Measurements from ENCODE around the gene AQP6. TPM values are rescaled to one million over a fixed set of nuclear protein-coding genes. Genes with fewer than 3 reads are reported as not detected.
A peak's percentile ranks its signal among the peaks of the same experiment; 100 is the strongest.

AQP6 gene
- total and polyA plus RNA-seq, 4 donors = 0.39 TPM; not detected in 3

- DNase-seq (no peak), ATAC-seq (ENCODE audit: low FRiP score) (no peak)
- Histone ChIP-seq H3K27ac (ENCODE audit: low read depth in 1 of 2, low read length in 2 of 2) (no peak overlapping the region), H3K27me3 (ENCODE audit: control insufficient read depth in 1 of 2, insufficient read depth in 2 of 2, low read length in 1 of 2) (no peaks in the 10 kb centered on the region), H3K4me1 (ENCODE audit: control insufficient read depth in 1 of 2, insufficient read depth in 2 of 2, low read length in 2 of 2) (no peaks in the 10 kb centered on the region), H3K36me3 (ENCODE audit: control insufficient read depth in 1 of 2, insufficient read depth in 2 of 2, low read length in 1 of 2) (no peaks in the 10 kb centered on the region), H3K4me3 (ENCODE audit: low read length in 2 of 2) (no peak overlapping the region), H3K9me3 (ENCODE audit: control insufficient read depth, low read length) (no peaks in the 10 kb centered on the region)
- intact Hi-C loops (cut with DNase I) = loop anchor here in 1 of 2 donors (10.0 kb wide), 1 partner anchor 214 kb away; no protein-coding TSS in a partner anchor
- 68 to 72% methylated on average over 13 of the region's 13 CpGs for WGBS, 2 donors
Observed at GRCh38 chr12:49960474-49961110, 12.2 kb upstream of the AQP6 start.

GRCh38 chr12:49961111-49961922 lies 11.4 kb upstream of the AQP6 start, which contains the start of gene AQP5:
Gene AQP5, plus strand, starts transcription at chr12:49961872. Its CDS starts 146 bp downstream, at chr12:49962018.
- Histone ChIP-seq H3K27ac (ENCODE audit: low read depth in 1 of 2, low read length in 2 of 2) (no peak within 1 kb of the TSS), H3K4me3 (ENCODE audit: low read length in 2 of 2) (peak within 1 kb of the TSS in 1 of 2 donors; percentile 22), H3K4me1 (ENCODE audit: control insufficient read depth in 1 of 2, insufficient read depth in 2 of 2, low read length in 2 of 2) (no peaks in the 10 kb centered on the region), H3K27me3 (ENCODE audit: control insufficient read depth in 1 of 2, insufficient read depth in 2 of 2, low read length in 1 of 2) (no peaks in the 10 kb centered on the region), H3K36me3 (ENCODE audit: control insufficient read depth in 1 of 2, insufficient read depth in 2 of 2, low read length in 1 of 2) (no peaks in the 10 kb centered on the region), H3K9me3 (ENCODE audit: control insufficient read depth, low read length) (no peaks in the 10 kb centered on the region)
- intact Hi-C loops (cut with DNase I) = loop anchor here in 1 of 2 donors (10.0 kb wide), 1 partner anchor 213 kb away; no protein-coding TSS in a partner anchor
- DNase-seq (peak in 1 of 2 donors; percentile 81), ATAC-seq (ENCODE audit: low FRiP score) (no peak)
- WGBS, 2 donors = 3% methylated on average over 74 to 111 of the region's 111 CpGs

DNA sequence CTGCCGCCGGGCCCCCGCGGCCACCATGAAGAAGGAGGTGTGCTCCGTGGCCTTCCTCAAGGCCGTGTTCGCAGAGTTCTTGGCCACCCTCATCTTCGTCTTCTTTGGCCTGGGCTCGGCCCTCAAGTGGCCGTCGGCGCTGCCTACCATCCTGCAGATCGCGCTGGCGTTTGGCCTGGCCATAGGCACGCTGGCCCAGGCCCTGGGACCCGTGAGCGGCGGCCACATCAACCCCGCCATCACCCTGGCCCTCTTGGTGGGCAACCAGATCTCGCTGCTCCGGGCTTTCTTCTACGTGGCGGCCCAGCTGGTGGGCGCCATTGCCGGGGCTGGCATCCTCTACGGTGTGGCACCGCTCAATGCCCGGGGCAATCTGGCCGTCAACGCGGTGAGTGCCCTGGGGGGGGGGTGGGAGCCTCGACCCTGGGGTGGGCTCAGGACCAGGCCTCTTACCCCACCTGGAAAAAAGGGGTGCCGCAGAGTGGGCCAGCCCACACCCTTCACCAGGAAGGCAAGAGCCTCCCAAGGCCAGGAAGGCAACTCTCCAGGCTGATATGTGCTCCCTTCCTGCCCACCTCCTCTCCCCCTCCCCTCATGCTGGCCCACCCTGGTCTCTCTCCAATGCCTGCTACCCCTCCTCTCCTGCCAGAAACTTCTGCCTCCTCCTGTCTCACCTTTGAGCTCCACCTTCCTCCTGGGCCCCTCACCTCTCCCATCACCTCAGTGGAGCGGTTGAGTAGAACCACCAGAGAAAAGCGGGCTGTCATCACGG lies 10.6 kb upstream of the AQP6 start:
- no peak overlapping the region for H3K27ac ChIP-seq (ENCODE audit: low read depth in 1 of 2, low read length in 2 of 2)
- no peak overlapping the region for H3K4me3 ChIP-seq (ENCODE audit: low read length in 2 of 2)
- no peak for ATAC-seq (ENCODE audit: low FRiP score)
- intact Hi-C loops (cut with DNase I) = loop anchor here in 1 of 2 donors (10.0 kb wide), 1 partner anchor 213 kb away; no protein-coding TSS in a partner anchor
- H3K36me3 ChIP-seq (ENCODE audit: control insufficient read depth in 1 of 2, insufficient read depth in 2 of 2, low read length in 1 of 2) = no peaks in the 10 kb centered on the region
- H3K9me3 ChIP-seq (ENCODE audit: control insufficient read depth, low read length) = no peaks in the 10 kb centered on the region
- peak in 1 of 2 donors; percentile 61 for DNase-seq
- H3K27me3 ChIP-seq (ENCODE audit: control insufficient read depth in 1 of 2, insufficient read depth in 2 of 2, low read length in 1 of 2) = no peaks in the 10 kb centered on the region
- 68 to 76% methylated on average over 34 to 37 of the region's 37 CpGs for WGBS, 2 donors
- no peaks in the 10 kb centered on the region for H3K4me1 ChIP-seq (ENCODE audit: control insufficient read depth in 1 of 2, insufficient read depth in 2 of 2, low read length in 2 of 2)

DNA sequence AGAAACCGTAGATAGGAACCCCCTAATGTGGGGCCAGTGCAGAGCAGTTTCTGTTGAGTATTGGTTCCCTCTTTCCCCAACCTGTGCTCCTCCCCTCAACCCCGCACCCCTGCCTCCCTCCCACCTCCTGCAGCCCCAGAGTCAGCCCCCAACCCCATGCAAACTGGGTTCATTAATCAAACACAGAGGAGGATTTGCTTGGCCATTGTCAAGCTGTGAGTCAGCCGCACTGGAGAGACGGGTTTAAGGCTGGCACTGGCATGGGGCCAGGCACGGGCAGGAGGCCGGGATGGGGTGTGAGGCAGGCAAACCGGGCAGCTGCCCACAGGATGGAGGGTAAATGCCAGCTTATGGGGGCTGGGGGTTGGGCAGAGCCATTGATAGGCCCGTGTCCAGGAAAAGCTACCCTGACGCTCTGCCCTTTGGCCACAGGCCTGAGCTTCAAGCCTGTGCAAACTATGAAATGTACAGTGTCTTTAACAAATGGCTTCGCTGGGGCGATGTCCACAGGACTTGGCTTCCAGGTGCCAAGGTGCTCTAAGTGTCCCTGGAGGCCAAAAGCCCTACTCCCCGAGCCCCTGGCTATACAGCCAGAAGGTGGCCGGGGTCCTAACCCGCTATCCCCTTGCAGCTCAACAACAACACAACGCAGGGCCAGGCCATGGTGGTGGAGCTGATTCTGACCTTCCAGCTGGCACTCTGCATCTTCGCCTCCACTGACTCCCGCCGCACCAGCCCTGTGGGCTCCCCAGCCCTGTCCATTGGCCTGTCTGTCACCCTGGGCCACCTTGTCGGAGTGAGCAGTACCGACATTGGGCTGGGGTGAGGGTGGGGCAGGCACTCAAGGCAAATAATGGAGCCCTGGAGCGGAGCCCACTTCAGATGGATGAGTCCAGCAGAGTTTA lies 9.6 kb upstream of the AQP6 start:
- H3K4me3 ChIP-seq (ENCODE audit: low read length in 2 of 2) = no peak overlapping the region
- 32 to 41% methylated on average over 21 of the region's 21 CpGs for WGBS, 2 donors
- H3K27me3 ChIP-seq (ENCODE audit: control insufficient read depth in 1 of 2, insufficient read depth in 2 of 2, low read length in 1 of 2) = no peaks in the 10 kb centered on the region
- ATAC-seq (ENCODE audit: low FRiP score) (no peak), DNase-seq (peak; percentile 68 to 89)
- H3K4me1 ChIP-seq (ENCODE audit: control insufficient read depth in 1 of 2, insufficient read depth in 2 of 2, low read length in 2 of 2) = no peaks in the 10 kb centered on the region
- intact Hi-C loops (cut with DNase I) = loop anchor here in 1 of 2 donors (10.0 kb wide), 1 partner anchor 212 kb away; no protein-coding TSS in a partner anchor
- no peak overlapping the region for H3K27ac ChIP-seq (ENCODE audit: low read depth in 1 of 2, low read length in 2 of 2)
- no peaks in the 10 kb centered on the region for H3K36me3 ChIP-seq (ENCODE audit: control insufficient read depth in 1 of 2, insufficient read depth in 2 of 2, low read length in 1 of 2)
- H3K9me3 ChIP-seq (ENCODE audit: control insufficient read depth, low read length) = no peaks in the 10 kb centered on the region

DNA sequence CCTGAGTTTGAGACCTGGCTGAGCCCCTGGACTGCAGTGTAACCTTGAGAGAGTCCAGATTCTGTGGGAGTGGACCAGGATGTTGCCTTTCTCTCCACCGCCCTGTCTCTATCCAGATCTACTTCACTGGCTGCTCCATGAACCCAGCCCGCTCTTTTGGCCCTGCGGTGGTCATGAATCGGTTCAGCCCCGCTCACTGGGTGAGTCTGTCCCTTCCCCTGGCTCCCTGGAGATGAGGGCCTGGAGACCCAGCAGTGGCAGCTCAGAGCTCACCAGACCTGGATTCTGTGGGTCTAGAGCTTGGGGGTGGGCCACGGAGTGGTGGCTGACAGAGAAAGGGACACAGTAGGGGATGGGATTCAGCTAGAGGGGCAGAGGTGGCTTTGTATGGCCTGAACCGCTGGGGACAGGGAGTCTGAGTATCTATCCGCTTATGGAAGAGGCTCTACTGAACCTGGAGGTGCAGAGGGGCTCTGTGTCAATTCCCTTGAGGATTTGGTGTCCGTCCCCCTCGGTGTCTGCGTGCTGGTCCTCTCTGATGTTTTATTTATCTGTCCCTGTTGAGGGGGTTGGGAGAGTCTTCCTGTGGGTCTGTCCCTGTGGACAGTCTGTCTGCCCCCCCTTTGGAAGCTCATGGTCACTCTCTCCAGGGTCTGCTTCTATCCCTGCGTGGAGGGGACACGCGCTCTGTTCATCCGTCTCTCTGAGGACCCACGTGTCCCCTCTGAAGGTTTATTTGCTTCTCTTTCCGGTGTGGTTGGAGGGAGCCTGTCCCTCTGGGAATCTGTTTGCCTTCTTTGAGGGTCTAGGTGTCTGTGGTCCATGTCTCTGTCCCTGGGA lies 8.6 kb upstream of the AQP6 start:
- H3K27ac ChIP-seq (ENCODE audit: low read depth in 1 of 2, low read length in 2 of 2) = no peak overlapping the region
- ATAC-seq (ENCODE audit: low FRiP score) (no peak), DNase-seq (peak in 1 of 2 donors; percentile 67)
- H3K27me3 ChIP-seq (ENCODE audit: control insufficient read depth in 1 of 2, insufficient read depth in 2 of 2, low read length in 1 of 2) = no peaks in the 10 kb centered on the region
- intact Hi-C loops (cut with DNase I) = loop anchor here in 1 of 2 donors (10.0 kb wide), 1 partner anchor 211 kb away; no protein-coding TSS in a partner anchor
- WGBS, 2 donors = 86 to 96% methylated on average over 16 to 17 of the region's 17 CpGs
- no peaks in the 10 kb centered on the region for H3K36me3 ChIP-seq (ENCODE audit: control insufficient read depth in 1 of 2, insufficient read depth in 2 of 2, low read length in 1 of 2)
- H3K4me1 ChIP-seq (ENCODE audit: control insufficient read depth in 1 of 2, insufficient read depth in 2 of 2, low read length in 2 of 2) = no peaks in the 10 kb centered on the region
- no peak overlapping the region for H3K4me3 ChIP-seq (ENCODE audit: low read length in 2 of 2)
- H3K9me3 ChIP-seq (ENCODE audit: control insufficient read depth, low read length) = no peaks in the 10 kb centered on the region

- Histone ChIP-seq H3K4me1 (ENCODE audit: control insufficient read depth in 1 of 2, insufficient read depth in 2 of 2, low read length in 2 of 2) (no peaks in the 10 kb centered on the region), H3K9me3 (ENCODE audit: control insufficient read depth, low read length) (no peaks in the 10 kb centered on the region), H3K27ac (ENCODE audit: low read depth in 1 of 2, low read length in 2 of 2) (no peak overlapping the region), H3K36me3 (ENCODE audit: control insufficient read depth in 1 of 2, insufficient read depth in 2 of 2, low read length in 1 of 2) (no peaks in the 10 kb centered on the region), H3K4me3 (ENCODE audit: low read length in 2 of 2) (no peak overlapping the region), H3K27me3 (ENCODE audit: control insufficient read depth in 1 of 2, insufficient read depth in 2 of 2, low read length in 1 of 2) (no peaks in the 10 kb centered on the region)
- DNase-seq (peak in 1 of 2 donors; percentile 57), ATAC-seq (ENCODE audit: low FRiP score) (no peak)
- WGBS, 2 donors = 75 to 77% methylated on average over 13 of the region's 13 CpGs
- intact Hi-C loops (cut with DNase I) = loop anchor here (5.0 to 10.0 kb wide), 3 partner anchors 92 to 210 kb away; partner anchors contain the start of gene ASIC1 (in 1 of the 2)
Observed at GRCh38 chr12:49964849-49965624, 7.7 kb upstream of the AQP6 start.

DNA sequence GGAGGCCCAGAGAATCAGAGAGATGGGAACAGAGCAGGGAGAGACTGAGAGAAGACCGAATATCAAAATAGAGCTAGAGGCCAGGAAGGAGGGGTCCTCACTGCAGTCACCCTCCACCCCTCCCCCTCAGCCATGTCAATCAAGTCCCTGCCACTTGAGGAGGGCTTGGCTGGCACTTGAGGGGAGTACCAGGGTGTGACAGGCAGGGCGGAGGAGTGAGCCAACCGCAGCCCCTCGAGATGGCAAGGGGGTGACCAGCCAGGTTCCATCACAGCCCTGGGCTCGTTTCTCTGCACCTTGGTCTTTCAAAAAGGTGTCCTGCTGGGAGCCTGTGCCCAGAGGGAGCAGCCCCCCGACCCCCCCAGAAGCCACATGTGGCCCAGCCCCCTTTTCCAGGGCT lies 6.9 kb upstream of the AQP6 start:
- intact Hi-C loops (cut with DNase I) = loop anchor here (2.0 to 10.0 kb wide), 5 partner anchors 91 to 209 kb away; partner anchors contain the start of gene ASIC1 (in 2 of the 2)
- Histone ChIP-seq H3K4me3 (ENCODE audit: low read length in 2 of 2) (no peak overlapping the region), H3K4me1 (ENCODE audit: control insufficient read depth in 1 of 2, insufficient read depth in 2 of 2, low read length in 2 of 2) (no peaks in the 10 kb centered on the region), H3K27me3 (ENCODE audit: control insufficient read depth in 1 of 2, insufficient read depth in 2 of 2, low read length in 1 of 2) (no peaks in the 10 kb centered on the region), H3K27ac (ENCODE audit: low read depth in 1 of 2, low read length in 2 of 2) (no peak overlapping the region), H3K9me3 (ENCODE audit: control insufficient read depth, low read length) (no peaks in the 10 kb centered on the region), H3K36me3 (ENCODE audit: control insufficient read depth in 1 of 2, insufficient read depth in 2 of 2, low read length in 1 of 2) (no peaks in the 10 kb centered on the region)
- DNase-seq (peak in 1 of 2 donors; percentile 75), ATAC-seq (ENCODE audit: low FRiP score) (no peak)
- whole genome bisulfite sequencing, 2 donors = 74 to 85% methylated on average over 6 of the region's 6 CpGs

Measured in aorta (tissue), 5 donors.